IPS-15b (cell line): Measurements from ENCODE around the gene PRKAG2.
"Not testable (repeated sequence)": the region's sequence is repeated elsewhere in the genome, so short reads cannot be mapped to it uniquely, and the experiment has no call there.

Source experiments
- H3K27me3 ChIP-seq: one replicate; pipeline ENCODE4 v1.6.1; 2013; ENCODE audit warnings: low read length; ENCODE audit not compliant: control insufficient read depth, insufficient read depth
- H3K36me3 ChIP-seq: one replicate; pipeline ENCODE4 v1.6.1; 2013; ENCODE audit warnings: low read length; ENCODE audit not compliant: control insufficient read depth, insufficient read depth
- H3K4me1 ChIP-seq: one replicate; pipeline ENCODE4 v1.6.1; 2013; ENCODE audit warnings: mild to moderate bottlenecking, low read length; ENCODE audit not compliant: control insufficient read depth, insufficient read depth
- H3K4me3 ChIP-seq: one replicate; pipeline ENCODE4 v1.5.1; 2013; ENCODE audit warnings: low read depth, low read length
- H3K9ac ChIP-seq: one replicate; pipeline ENCODE4 v1.6.1; 2013; ENCODE audit warnings: low read depth, mild to moderate bottlenecking, low read length
- H3K9me3 ChIP-seq: one replicate; pipeline ENCODE4 v1.6.1; 2013; ENCODE audit warnings: mild to moderate bottlenecking, low read length; ENCODE audit not compliant: control insufficient read depth, insufficient read depth

PRKAG2 gene

DNA sequence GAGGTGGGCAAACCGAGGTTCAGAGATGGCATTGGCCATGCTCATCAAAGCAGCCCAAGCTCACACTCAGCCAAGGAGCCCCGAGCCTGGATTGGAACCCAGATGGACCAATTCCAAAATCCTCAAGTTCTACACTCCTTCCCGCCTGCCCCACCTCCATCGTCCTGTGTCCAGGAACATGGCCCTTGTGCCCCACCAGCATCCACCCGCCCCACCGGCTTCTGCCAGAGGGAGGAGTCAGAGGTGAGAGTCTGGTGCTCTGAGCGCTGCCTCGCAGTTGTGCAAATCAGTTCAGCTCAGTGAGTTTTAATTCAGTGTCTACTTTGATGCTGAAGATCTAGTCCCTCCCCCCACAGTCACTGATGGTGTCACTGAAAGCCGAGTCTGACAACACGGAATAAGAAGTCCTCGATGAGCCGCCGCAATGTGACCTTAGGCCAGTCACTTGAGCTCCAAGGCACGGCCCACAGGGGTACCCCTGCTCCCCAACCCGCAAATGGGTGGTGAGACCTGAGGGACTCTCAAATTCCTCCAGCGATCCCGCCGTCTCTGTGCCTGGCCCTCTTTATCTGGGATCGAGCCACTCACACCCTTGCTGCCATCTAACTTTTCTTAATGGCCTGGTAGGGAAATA lies 26.3 kb downstream of the PRKAG2 start:
- Histone ChIP-seq H3K4me3 (no peak overlapping the region), H3K4me1 (no peaks in the 10 kb centered on the region), H3K9me3 (no peaks in the 10 kb centered on the region), H3K27me3 (no peaks in the 10 kb centered on the region), H3K9ac (no peak overlapping the region), H3K36me3 (no peaks in the 10 kb centered on the region)

DNA sequence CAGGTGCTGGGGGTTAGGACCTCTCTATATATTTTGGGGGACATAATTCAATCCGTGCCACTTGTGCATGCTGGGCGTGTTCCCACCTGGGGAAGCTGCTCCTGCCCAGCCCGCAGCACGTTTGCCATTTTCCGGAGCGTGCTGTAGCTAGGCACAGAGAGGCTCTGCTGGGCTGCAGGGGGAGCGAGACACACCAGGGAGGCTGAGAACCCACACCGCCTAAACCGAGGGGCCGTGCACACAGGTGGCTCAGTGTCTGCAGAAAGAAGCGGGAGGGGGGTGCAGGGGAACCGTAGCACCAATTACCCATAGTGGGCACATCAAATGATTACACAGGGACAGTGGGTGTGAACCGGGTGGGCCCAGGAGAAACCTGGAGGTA lies 27.0 kb downstream of the PRKAG2 start:
- Histone ChIP-seq H3K9me3 (no peaks in the 10 kb centered on the region), H3K4me1 (no peaks in the 10 kb centered on the region), H3K27me3 (no peaks in the 10 kb centered on the region), H3K36me3 (no peaks in the 10 kb centered on the region), H3K9ac (no peak overlapping the region), H3K4me3 (no peak overlapping the region)

DNA sequence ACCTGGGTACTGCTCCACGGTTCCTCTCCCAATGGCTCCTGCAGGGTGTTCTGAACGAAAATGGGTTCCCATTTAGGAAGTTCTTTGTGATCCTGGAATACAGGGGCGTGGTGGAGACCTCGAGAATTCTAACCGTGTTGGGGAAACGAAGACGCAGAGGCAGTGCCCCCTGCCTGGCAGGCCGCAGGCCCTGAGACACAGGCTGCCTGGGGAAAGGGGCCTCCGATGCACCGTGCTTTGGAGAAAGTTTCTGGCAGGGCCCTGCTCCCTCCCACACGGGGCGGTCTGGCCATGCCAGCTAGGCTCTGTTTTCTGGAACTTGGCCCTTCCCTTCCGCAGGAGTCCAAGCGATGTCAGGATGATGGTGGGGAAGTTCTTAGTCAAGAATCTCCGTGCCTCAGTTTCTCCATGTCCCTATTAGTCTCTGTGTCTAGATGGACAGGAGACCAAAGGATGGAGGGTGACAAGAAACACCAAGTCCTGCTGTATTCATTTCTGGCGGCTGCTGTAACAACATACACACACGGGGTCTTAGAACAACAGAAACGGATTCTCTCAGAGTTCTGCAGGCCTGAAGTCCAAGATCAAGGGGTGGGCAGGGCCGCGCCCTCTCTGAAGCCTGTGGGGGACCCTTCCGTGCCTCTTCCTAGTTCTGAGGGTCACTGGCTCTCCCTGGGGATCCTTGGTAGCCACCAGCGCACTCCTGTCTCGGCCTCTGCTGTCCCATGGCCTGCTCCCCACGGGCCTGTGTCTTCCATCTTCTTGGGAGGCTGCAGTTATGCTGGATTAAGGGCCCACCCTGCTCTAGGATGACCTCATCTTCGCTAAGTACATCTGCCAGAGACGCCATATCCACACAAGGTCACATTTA lies 27.7 kb downstream of the PRKAG2 start:
- no peaks in the 10 kb centered on the region for H3K36me3 ChIP-seq
- no peak overlapping the region for H3K4me3 ChIP-seq

DNA sequence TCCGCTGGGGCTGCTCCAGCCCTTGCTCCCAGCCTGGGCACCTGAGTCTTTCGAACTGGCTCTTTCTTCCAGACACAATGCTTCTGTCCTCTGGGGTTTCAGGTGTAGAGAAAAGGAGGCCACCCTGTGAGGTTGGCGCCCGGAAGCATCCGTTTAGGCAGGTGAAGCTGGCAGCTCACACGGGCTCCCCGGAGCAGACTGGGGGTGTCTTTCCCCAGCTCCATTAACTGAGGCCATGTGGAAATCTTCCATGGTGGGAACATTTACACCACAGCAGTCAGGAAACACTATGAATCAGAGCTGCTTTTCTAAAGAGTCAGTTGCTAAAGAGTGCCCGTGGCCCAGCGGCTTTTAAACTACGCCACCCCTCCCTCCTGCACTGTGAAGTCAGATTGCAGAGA lies 29.2 kb downstream of the PRKAG2 start:
- Histone ChIP-seq H3K9me3 (no peaks in the 10 kb centered on the region), H3K36me3 (no peaks in the 10 kb centered on the region), H3K4me1 (no peaks in the 10 kb centered on the region), H3K9ac (no peak overlapping the region), H3K4me3 (no peak overlapping the region), H3K27me3 (no peaks in the 10 kb centered on the region)

More for the DNA sequence above, 27.7 kb downstream of the PRKAG2 start:
- Histone ChIP-seq H3K27me3 (no peaks in the 10 kb centered on the region), H3K9ac (no peak overlapping the region), H3K4me1 (no peaks in the 10 kb centered on the region), H3K9me3 (no peaks in the 10 kb centered on the region)

DNA sequence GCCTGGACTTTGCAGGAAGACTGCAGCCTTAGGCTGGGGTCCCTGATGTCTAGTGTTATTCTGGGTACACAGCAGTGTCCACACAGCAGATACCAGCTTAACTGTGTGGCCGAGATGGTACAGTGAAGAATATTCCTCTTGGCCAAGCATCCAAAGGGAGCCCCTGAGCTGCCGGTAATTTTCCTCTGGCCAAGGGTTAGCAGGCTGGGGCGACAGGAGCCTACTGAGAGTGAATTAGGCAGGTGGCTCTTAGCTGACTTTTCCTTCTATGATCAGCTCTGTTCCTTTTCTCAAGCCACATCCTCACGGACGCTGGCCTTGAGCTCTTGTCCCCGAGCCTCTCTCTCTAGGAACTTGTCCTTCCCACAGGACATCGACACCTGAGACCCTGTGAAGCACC lies 29.8 kb downstream of the PRKAG2 start:
- Histone ChIP-seq H3K27me3 (no peaks in the 10 kb centered on the region), H3K4me1 (no peaks in the 10 kb centered on the region), H3K9ac (no peak overlapping the region), H3K9me3 (no peaks in the 10 kb centered on the region), H3K4me3 (no peak overlapping the region), H3K36me3 (no peaks in the 10 kb centered on the region)

- Histone ChIP-seq H3K36me3 (no peaks in the 10 kb centered on the region), H3K9ac (no peak overlapping the region), H3K27me3 (no peaks in the 10 kb centered on the region)
These were observed 31.3 kb downstream of the PRKAG2 start for GRCh38 chr7:151845412-151846205.

DNA sequence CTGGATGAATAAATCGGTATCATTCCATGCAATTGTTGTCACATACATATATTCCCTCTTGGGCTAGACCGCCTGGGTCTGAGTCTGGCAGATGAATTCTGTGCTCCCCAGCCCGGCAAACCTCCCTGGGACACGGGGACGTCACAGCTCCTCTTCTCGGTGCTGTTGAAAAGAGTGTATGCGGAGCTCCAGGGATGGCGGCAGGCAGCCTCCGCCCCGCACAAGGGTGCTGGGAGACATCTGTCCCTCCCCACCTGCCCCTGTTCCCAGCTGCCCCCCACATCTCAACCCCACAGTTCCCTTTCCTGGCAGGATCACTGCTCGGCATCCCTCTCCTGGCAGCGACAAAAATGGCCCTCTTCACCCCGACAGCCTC lies 32.1 kb downstream of the PRKAG2 start:
- Histone ChIP-seq H3K4me1 (no peaks in the 10 kb centered on the region), H3K9ac (no peak overlapping the region), H3K27me3 (no peaks in the 10 kb centered on the region), H3K9me3 (no peaks in the 10 kb centered on the region), H3K4me3 (no peak overlapping the region), H3K36me3 (no peaks in the 10 kb centered on the region)

More at GRCh38 chr7:151845412-151846205, 31.3 kb downstream of the PRKAG2 start:
- H3K4me1 ChIP-seq: no peaks in the 10 kb centered on the region
- H3K9me3 ChIP-seq: no peaks in the 10 kb centered on the region
- H3K4me3 ChIP-seq: no peak overlapping the region

- H3K4me3 ChIP-seq: no peak overlapping the region
- no peaks in the 10 kb centered on the region for H3K36me3 ChIP-seq
- no peaks in the 10 kb centered on the region for H3K27me3 ChIP-seq
- H3K4me1 ChIP-seq: no peaks in the 10 kb centered on the region
- H3K9ac ChIP-seq: no peak overlapping the region
- H3K9me3 ChIP-seq: no peaks in the 10 kb centered on the region
These were observed 32.7 kb downstream of the PRKAG2 start for GRCh38 chr7:151844071-151844824.

DNA sequence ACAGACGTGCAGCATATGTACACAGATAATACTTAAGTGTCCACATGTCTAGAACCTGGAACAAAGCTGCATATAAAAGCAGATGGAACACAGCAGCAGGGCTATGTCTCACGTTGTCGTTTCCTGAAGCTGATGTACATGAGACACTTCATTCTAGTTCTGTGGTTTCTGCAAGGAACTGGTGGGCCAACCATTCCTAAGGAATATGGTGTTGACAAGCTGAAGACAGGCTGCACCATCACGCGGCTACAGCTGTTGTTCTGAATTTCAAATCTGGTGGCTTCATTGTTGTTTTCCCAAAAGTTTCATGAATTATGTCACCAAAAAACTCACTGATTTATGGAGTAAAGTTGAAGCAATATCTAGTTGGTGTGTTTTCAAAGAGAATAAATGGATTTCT lies 33.7 kb downstream of the PRKAG2 start:
- Histone ChIP-seq H3K4me1 (no peaks in the 10 kb centered on the region), H3K9ac (no peak overlapping the region), H3K36me3 (no peaks in the 10 kb centered on the region), H3K4me3 (no peak overlapping the region), H3K27me3 (no peaks in the 10 kb centered on the region), H3K9me3 (no peaks in the 10 kb centered on the region)

- H3K9me3 ChIP-seq, H3K4me1 ChIP-seq, H3K36me3 ChIP-seq, H3K27me3 ChIP-seq, H3K9ac ChIP-seq, H3K4me3 ChIP-seq: not testable (repeated sequence)
These were observed 35.4 kb downstream of the PRKAG2 start for GRCh38 chr7:151841395-151842051.
